GM12873 (cell line): ENCODE measurements around the gene SERGEF.

Source experiments
- TF ChIP-seq, protein P1 (sequence below): IDR thresholded peaks from 2 replicates; pipeline ENCODE4 v1.5.1; 2012; ENCODE audit warnings: low read depth, mild to moderate bottlenecking, moderate library complexity, low read length, control low read depth; ENCODE audit not compliant: insufficient read depth; ENCODE audit errors: missing control alignments

Gene SERGEF

GRCh38 chr11:17772704-17773600 is 239.9 kb downstream of the SERGEF start:
- TF ChIP-seq, protein P1, sequence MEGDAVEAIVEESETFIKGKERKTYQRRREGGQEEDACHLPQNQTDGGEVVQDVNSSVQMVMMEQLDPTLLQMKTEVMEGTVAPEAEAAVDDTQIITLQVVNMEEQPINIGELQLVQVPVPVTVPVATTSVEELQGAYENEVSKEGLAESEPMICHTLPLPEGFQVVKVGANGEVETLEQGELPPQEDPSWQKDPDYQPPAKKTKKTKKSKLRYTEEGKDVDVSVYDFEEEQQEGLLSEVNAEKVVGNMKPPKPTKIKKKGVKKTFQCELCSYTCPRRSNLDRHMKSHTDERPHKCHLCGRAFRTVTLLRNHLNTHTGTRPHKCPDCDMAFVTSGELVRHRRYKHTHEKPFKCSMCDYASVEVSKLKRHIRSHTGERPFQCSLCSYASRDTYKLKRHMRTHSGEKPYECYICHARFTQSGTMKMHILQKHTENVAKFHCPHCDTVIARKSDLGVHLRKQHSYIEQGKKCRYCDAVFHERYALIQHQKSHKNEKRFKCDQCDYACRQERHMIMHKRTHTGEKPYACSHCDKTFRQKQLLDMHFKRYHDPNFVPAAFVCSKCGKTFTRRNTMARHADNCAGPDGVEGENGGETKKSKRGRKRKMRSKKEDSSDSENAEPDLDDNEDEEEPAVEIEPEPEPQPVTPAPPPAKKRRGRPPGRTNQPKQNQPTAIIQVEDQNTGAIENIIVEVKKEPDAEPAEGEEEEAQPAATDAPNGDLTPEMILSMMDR = no peak

GRCh38 chr11:17771841-17772401 is 240.9 kb downstream of the SERGEF start:
- TF ChIP-seq, protein P1 = no peak

DNA sequence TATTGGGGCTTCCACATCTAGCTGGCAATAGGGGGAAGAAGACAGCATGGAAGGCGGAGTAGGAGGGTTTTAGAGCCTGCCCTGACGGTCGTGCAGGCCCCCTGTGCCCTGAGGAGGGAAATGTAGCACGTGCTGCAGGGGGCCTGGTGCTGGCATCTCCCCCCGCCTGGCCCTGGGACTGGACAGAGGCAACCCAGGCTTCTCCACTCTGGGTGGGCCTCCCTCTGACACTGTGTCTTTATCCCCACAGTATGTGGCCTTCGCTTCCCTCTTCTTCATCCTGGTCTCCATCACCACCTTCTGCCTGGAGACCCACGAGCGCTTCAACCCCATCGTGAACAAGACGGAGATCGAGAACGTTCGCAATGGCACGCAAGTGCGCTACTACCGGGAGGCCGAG is 241.4 kb downstream of the SERGEF start:
- TF ChIP-seq, protein P1 = no peak

- TF ChIP-seq, protein P1 = no peak
These were observed 241.9 kb downstream of the SERGEF start for GRCh38 chr11:17770917-17771316.

GRCh38 chr11:17770048-17770652 is 242.7 kb downstream of the SERGEF start:
- TF ChIP-seq, protein P1 = peak; percentile 49

GRCh38 chr11:17769218-17769617 is 243.6 kb downstream of the SERGEF start:
- TF ChIP-seq, protein P1 = no peak

GRCh38 chr11:17768547-17768946 is 244.3 kb downstream of the SERGEF start:
- TF ChIP-seq, protein P1 = no peak
